HEK293 (cell line): ENCODE data around the gene PRKCZ.
A peak's percentile ranks its signal among the peaks of the same experiment; 100 is the strongest.

Source experiments
- KLF1 ChIP-seq: fragments of 450-650 bp; formaldehyde crosslinking; IDR thresholded peaks from 2 replicates; pipeline ENCODE4 v1.5.1; 2016; ENCODE audit warnings: missing biosample characterization, missing genetic modification characterization
- SP3 ChIP-seq: fragments of 450-650 bp; formaldehyde crosslinking; IDR thresholded peaks from 2 replicates; pipeline ENCODE4 v1.5.1; 2016; ENCODE audit warnings: missing biosample characterization, missing genetic modification characterization
- ZFHX2 ChIP-seq: fragments of 450-650 bp; formaldehyde crosslinking; conservative IDR thresholded peaks from 2 replicates; pipeline ENCODE4 v1.5.1; 2016; ENCODE audit warnings: missing biosample characterization, missing genetic modification characterization
- ZNF132 ChIP-seq: fragments of 450-650 bp; formaldehyde crosslinking; IDR thresholded peaks from 2 replicates; pipeline ENCODE4 v1.5.1; 2017; ENCODE audit warnings: missing biosample characterization, missing genetic modification characterization, borderline replicate concordance
- ZNF211 ChIP-seq: fragments of 450-650 bp; formaldehyde crosslinking; IDR thresholded peaks from 2 replicates; pipeline ENCODE4 v1.5.1; 2016; ENCODE audit warnings: low read depth, missing biosample characterization, missing genetic modification characterization
- ZNF266 ChIP-seq: fragments of 450-650 bp; formaldehyde crosslinking; IDR thresholded peaks from 2 replicates; pipeline ENCODE4 v1.5.1; 2016; ENCODE audit warnings: missing biosample characterization, missing genetic modification characterization, low read depth
- ZNF274 ChIP-seq, 2 experiments: fragments of 200-500 bp in 1 of 2; fragments of 450-650 bp in 1 of 2; sonication (Bioruptor generic) in 1 of 2; formaldehyde crosslinking in 1 of 2; IDR thresholded peaks; 2 replicates each; pipeline versions ENCODE4 v1.5.1 to v1.6.1; 2014 to 2016; ENCODE audit warnings: borderline replicate concordance in 1 of 2, inconsistent platforms in 1 of 2, low read length in 1 of 2, missing biosample characterization in 1 of 2, missing genetic modification characterization in 1 of 2
- ZNF335 ChIP-seq: fragments of 450-650 bp; formaldehyde crosslinking; conservative IDR thresholded peaks from 2 replicates; pipeline ENCODE4 v1.5.1; 2016; ENCODE audit warnings: missing biosample characterization, missing genetic modification characterization
- ZNF391 ChIP-seq: fragments of 450-650 bp; formaldehyde crosslinking; IDR thresholded peaks from 2 replicates; pipeline ENCODE4 v1.5.1; 2016; ENCODE audit warnings: low read depth, missing biosample characterization, missing genetic modification characterization, borderline replicate concordance
- ZNF394 ChIP-seq: fragments of 450-650 bp; formaldehyde crosslinking; IDR thresholded peaks from 2 replicates; pipeline ENCODE4 v1.5.1; 2016; ENCODE audit warnings: missing biosample characterization, missing genetic modification characterization, mild to moderate bottlenecking, moderate library complexity, borderline replicate concordance
- ZNF404 ChIP-seq: fragments of 450-650 bp; formaldehyde crosslinking; IDR thresholded peaks from 2 replicates; pipeline ENCODE4 v1.5.1; 2017; ENCODE audit warnings: missing biosample characterization, missing genetic modification characterization
- ZNF558 ChIP-seq: fragments of 450-650 bp; formaldehyde crosslinking; IDR thresholded peaks from 2 replicates; pipeline ENCODE4 v1.5.1; 2016; ENCODE audit warnings: missing biosample characterization, missing genetic modification characterization
- ZNF629 ChIP-seq: fragments of 450-650 bp; formaldehyde crosslinking; IDR thresholded peaks from 2 replicates; pipeline ENCODE4 v1.5.1; 2017; ENCODE audit warnings: missing biosample characterization, missing genetic modification characterization
- ZNF707 ChIP-seq: fragments of 450-650 bp; formaldehyde crosslinking; IDR thresholded peaks from 2 replicates; pipeline ENCODE4 v1.5.1; 2016; ENCODE audit warnings: missing biosample characterization, missing genetic modification characterization
- ZNF792 ChIP-seq: fragments of 450-650 bp; formaldehyde crosslinking; IDR thresholded peaks from 2 replicates; pipeline ENCODE4 v1.5.1; 2016; ENCODE audit warnings: missing biosample characterization, missing genetic modification characterization
- TF ChIP-seq, protein P1 (sequence below): fragments of 450-650 bp; formaldehyde crosslinking; IDR thresholded peaks from 2 replicates; pipeline ENCODE4 v1.5.1; 2016; ENCODE audit warnings: missing biosample characterization, missing genetic modification characterization, borderline replicate concordance
- TF ChIP-seq, protein P2 (sequence below): fragments of 450-650 bp; formaldehyde crosslinking; IDR thresholded peaks from 2 replicates; pipeline ENCODE4 v1.5.1; 2016; ENCODE audit warnings: missing biosample characterization, missing genetic modification characterization
- TF ChIP-seq, protein P3 (sequence below): fragments of 450-650 bp; formaldehyde crosslinking; IDR thresholded peaks from 2 replicates; pipeline ENCODE4 v1.5.1; 2016; ENCODE audit warnings: missing biosample characterization, missing genetic modification characterization
- TF ChIP-seq, protein P4 (sequence below): fragments of 450-650 bp; formaldehyde crosslinking; IDR thresholded peaks from 2 replicates; pipeline ENCODE4 v1.5.1; 2017; ENCODE audit warnings: missing biosample characterization, missing genetic modification characterization
- TF ChIP-seq, protein P5 (sequence below): fragments of 450-650 bp; formaldehyde crosslinking; IDR thresholded peaks from 2 replicates; pipeline ENCODE4 v1.5.1; 2016; ENCODE audit warnings: missing biosample characterization, missing genetic modification characterization
- TF ChIP-seq, protein P6 (sequence below): fragments of 450-650 bp; formaldehyde crosslinking; optimal IDR thresholded peaks from 2 replicates; pipeline ENCODE3; 2016; ENCODE audit warnings: missing biosample characterization, mild to moderate bottlenecking, missing genetic modification characterization
- TF ChIP-seq, protein P7 (sequence below): fragments of 450-650 bp; formaldehyde crosslinking; IDR thresholded peaks from 2 replicates; pipeline ENCODE4 v1.5.1; 2016; ENCODE audit warnings: missing biosample characterization, missing genetic modification characterization

The PRKCZ gene

DNA sequence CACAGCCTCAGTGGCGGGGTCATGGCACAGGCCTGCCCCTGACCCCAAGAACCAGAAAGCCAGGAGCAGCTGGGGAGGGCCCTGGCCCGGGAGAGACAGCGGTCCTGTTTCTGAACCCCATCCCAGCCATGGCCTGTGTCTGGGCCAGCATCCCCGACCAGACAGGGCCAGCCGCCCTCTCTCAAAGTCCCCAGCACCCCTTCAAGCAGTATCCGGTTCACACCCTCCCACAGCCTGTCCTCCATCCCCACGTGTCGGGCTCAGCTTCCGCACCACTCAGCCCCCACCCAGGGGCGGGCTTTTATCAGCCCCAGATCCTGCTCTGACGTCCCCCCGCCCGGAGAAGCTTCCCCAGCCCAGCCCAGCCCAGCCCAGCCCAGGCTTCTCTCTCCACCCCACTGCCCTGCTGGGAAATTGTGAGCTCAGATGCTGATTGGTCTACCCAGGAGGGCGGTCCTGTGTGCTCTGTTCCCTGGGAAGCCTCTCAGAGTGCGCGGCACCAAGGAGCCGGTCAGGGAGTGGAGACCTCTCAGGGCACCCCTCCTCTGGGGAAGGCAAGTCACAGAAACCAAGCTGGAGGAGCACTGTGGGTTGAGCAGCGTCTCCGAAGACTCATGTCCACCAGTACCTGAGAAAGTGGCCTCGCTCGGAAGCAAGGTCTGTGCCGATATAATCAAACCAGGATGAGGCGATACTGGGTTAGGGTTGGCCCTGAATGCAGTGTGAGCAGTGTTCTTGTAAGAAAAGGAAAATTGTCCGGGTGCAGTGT lies 149.0 kb downstream of the PRKCZ start (continued):
- TF ChIP-seq ZNF266 (tag by site-specific recombination) (no peak), ZNF391 (tag by site-specific recombination) (no peak), ZNF792 (no peak), KLF1 (tag by site-specific recombination) (peak; percentile 88), ZNF558 (tag by site-specific recombination) (no peak), ZNF629 (tag by site-specific recombination) (peak; percentile 13; the same call in 1 of the 2 replicates), SP3 (tag by site-specific recombination) (peak; percentile 80), ZNF274 (IDR thresholded peaks at IDR 0.05; ENCODE audit: low read length) (no peak), ZNF274 (tag by site-specific recombination; IDR thresholded peaks at IDR 0.05; ENCODE audit: borderline replicate concordance) (no peak), ZNF707 (no peak), ZNF394 (peak; percentile 32; the same call in 1 of the 2 replicates), ZNF132 (tag by site-specific recombination) (no peak), ZFHX2 (tag by site-specific recombination) (peak; percentile 73; the same call in 1 of the 2 replicates), ZNF211 (tag by site-specific recombination) (no peak), ZNF335 (tag by site-specific recombination) (peak; percentile 41), ZNF404 (tag by site-specific recombination) (no peak)
- TF ChIP-seq, protein P1, sequence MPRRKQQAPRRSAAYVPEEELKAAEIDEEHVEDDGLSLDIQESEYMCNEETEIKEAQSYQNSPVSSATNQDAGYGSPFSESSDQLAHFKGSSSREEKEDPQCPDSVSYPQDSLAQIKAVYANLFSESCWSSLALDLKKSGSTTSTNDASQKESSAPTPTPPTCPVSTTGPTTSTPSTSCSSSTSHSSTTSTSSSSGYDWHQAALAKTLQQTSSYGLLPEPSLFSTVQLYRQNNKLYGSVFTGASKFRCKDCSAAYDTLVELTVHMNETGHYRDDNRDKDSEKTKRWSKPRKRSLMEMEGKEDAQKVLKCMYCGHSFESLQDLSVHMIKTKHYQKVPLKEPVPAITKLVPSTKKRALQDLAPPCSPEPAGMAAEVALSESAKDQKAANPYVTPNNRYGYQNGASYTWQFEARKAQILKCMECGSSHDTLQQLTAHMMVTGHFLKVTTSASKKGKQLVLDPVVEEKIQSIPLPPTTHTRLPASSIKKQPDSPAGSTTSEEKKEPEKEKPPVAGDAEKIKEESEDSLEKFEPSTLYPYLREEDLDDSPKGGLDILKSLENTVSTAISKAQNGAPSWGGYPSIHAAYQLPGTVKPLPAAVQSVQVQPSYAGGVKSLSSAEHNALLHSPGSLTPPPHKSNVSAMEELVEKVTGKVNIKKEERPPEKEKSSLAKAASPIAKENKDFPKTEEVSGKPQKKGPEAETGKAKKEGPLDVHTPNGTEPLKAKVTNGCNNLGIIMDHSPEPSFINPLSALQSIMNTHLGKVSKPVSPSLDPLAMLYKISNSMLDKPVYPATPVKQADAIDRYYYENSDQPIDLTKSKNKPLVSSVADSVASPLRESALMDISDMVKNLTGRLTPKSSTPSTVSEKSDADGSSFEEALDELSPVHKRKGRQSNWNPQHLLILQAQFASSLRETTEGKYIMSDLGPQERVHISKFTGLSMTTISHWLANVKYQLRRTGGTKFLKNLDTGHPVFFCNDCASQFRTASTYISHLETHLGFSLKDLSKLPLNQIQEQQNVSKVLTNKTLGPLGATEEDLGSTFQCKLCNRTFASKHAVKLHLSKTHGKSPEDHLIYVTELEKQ = no peak
- TF ChIP-seq, protein P2, sequence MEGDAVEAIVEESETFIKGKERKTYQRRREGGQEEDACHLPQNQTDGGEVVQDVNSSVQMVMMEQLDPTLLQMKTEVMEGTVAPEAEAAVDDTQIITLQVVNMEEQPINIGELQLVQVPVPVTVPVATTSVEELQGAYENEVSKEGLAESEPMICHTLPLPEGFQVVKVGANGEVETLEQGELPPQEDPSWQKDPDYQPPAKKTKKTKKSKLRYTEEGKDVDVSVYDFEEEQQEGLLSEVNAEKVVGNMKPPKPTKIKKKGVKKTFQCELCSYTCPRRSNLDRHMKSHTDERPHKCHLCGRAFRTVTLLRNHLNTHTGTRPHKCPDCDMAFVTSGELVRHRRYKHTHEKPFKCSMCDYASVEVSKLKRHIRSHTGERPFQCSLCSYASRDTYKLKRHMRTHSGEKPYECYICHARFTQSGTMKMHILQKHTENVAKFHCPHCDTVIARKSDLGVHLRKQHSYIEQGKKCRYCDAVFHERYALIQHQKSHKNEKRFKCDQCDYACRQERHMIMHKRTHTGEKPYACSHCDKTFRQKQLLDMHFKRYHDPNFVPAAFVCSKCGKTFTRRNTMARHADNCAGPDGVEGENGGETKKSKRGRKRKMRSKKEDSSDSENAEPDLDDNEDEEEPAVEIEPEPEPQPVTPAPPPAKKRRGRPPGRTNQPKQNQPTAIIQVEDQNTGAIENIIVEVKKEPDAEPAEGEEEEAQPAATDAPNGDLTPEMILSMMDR (tag by site-specific recombination) = peak; percentile 28; the same call in 1 of the 2 replicates
- TF ChIP-seq, protein P3, sequence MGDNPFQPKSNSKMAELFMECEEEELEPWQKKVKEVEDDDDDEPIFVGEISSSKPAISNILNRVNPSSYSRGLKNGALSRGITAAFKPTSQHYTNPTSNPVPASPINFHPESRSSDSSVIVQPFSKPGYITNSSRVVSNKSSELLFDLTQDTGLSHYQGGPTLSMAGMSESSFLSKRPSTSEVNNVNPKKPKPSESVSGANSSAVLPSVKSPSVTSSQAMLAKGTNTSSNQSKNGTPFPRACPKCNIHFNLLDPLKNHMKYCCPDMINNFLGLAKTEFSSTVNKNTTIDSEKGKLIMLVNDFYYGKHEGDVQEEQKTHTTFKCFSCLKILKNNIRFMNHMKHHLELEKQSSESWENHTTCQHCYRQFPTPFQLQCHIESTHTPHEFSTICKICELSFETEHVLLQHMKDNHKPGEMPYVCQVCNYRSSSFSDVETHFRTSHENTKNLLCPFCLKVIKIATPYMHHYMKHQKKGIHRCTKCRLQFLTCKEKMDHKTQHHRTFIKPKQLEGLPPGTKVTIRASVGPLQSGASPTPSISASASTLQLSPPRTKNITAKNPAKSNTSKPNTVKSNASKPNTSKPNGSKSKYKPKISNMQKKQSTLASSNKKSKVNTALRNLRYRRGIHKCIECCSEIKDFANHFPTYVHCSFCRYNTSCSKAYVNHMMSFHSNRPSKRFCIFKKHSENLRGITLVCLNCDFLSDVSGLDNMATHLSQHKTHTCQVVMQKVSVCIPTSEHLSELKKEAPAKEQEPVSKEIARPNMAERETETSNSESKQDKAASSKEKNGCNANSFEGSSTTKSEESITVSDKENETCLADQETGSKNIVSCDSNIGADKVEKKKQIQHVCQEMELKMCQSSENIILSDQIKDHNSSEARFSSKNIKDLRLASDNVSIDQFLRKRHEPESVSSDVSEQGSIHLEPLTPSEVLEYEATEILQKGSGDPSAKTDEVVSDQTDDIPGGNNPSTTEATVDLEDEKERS (tag by site-specific recombination) = no peak
- TF ChIP-seq, protein P4, sequence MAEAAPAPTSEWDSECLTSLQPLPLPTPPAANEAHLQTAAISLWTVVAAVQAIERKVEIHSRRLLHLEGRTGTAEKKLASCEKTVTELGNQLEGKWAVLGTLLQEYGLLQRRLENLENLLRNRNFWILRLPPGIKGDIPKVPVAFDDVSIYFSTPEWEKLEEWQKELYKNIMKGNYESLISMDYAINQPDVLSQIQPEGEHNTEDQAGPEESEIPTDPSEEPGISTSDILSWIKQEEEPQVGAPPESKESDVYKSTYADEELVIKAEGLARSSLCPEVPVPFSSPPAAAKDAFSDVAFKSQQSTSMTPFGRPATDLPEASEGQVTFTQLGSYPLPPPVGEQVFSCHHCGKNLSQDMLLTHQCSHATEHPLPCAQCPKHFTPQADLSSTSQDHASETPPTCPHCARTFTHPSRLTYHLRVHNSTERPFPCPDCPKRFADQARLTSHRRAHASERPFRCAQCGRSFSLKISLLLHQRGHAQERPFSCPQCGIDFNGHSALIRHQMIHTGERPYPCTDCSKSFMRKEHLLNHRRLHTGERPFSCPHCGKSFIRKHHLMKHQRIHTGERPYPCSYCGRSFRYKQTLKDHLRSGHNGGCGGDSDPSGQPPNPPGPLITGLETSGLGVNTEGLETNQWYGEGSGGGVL = peak; percentile 61
- TF ChIP-seq, protein P5, sequence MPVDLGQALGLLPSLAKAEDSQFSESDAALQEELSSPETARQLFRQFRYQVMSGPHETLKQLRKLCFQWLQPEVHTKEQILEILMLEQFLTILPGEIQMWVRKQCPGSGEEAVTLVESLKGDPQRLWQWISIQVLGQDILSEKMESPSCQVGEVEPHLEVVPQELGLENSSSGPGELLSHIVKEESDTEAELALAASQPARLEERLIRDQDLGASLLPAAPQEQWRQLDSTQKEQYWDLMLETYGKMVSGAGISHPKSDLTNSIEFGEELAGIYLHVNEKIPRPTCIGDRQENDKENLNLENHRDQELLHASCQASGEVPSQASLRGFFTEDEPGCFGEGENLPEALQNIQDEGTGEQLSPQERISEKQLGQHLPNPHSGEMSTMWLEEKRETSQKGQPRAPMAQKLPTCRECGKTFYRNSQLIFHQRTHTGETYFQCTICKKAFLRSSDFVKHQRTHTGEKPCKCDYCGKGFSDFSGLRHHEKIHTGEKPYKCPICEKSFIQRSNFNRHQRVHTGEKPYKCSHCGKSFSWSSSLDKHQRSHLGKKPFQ (tag by site-specific recombination) = 0 out of 2 replicates have a peak, but pooled peaks have one; percentile 44
- TF ChIP-seq, protein P6, sequence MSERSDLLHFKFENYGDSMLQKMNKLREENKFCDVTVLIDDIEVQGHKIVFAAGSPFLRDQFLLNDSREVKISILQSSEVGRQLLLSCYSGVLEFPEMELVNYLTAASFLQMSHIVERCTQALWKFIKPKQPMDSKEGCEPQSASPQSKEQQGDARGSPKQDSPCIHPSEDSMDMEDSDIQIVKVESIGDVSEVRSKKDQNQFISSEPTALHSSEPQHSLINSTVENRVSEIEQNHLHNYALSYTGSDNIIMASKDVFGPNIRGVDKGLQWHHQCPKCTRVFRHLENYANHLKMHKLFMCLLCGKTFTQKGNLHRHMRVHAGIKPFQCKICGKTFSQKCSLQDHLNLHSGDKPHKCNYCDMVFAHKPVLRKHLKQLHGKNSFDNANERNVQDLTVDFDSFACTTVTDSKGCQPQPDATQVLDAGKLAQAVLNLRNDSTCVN (tag by site-specific recombination) = peak; percentile 10
- TF ChIP-seq, protein P7, sequence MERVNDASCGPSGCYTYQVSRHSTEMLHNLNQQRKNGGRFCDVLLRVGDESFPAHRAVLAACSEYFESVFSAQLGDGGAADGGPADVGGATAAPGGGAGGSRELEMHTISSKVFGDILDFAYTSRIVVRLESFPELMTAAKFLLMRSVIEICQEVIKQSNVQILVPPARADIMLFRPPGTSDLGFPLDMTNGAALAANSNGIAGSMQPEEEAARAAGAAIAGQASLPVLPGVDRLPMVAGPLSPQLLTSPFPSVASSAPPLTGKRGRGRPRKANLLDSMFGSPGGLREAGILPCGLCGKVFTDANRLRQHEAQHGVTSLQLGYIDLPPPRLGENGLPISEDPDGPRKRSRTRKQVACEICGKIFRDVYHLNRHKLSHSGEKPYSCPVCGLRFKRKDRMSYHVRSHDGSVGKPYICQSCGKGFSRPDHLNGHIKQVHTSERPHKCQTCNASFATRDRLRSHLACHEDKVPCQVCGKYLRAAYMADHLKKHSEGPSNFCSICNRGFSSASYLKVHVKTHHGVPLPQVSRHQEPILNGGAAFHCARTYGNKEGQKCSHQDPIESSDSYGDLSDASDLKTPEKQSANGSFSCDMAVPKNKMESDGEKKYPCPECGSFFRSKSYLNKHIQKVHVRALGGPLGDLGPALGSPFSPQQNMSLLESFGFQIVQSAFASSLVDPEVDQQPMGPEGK (tag by site-specific recombination) = peak; percentile 70
